SW 1271 (cell line): ENCODE results near the gene SURF6.
A peak's percentile ranks its signal among the peaks of the same experiment; 100 is the strongest.
"Not testable (repeated sequence)": the region's sequence is repeated elsewhere in the genome, so short reads cannot be mapped to it uniquely, and the experiment has no call there.

Source experiments
- DNase-seq, 2 experiments: peaks; one replicate each; lab custom pipeline; 2025; lab: John Stamatoyannopoulos, UW

Gene SURF6

GRCh38 chr9:133327834-133328484 lies 8.0 kb downstream of the SURF6 start:
- DNase-seq: no peak

GRCh38 chr9:133327021-133327420 lies 9.0 kb downstream of the SURF6 start:
- DNase-seq: not testable (repeated sequence)

- DNase-seq: no peak
Measured at GRCh38 chr9:133323991-133324703, 11.8 kb downstream of the SURF6 start.

- DNase-seq: no peak
Measured at GRCh38 chr9:133323211-133323610, 12.8 kb downstream of the SURF6 start.

- DNase-seq: no peak
Measured at GRCh38 chr9:133322701-133323100, 13.3 kb downstream of the SURF6 start.

- no peak for DNase-seq
Measured at GRCh38 chr9:133321411-133321935, 14.5 kb downstream of the SURF6 start.

GRCh38 chr9:133320421-133320881 lies 15.5 kb downstream of the SURF6 start:
- no peak for DNase-seq

GRCh38 chr9:133317551-133317950 lies 18.4 kb downstream of the SURF6 start:
- DNase-seq: not testable (repeated sequence)

- DNase-seq: no peak
Measured at GRCh38 chr9:133315997-133316396, 20.0 kb downstream of the SURF6 start.

GRCh38 chr9:133309608-133310007 lies 26.4 kb downstream of the SURF6 start:
- no peak for DNase-seq

- no peak for DNase-seq
Measured at GRCh38 chr9:133307301-133307700, 28.7 kb downstream of the SURF6 start.

- peak in 1 of 2 experiments; percentile 15 for DNase-seq
Measured at GRCh38 chr9:133306242-133307204, 29.5 kb downstream of the SURF6 start.

GRCh38 chr9:133305731-133306130 lies 30.3 kb downstream of the SURF6 start:
- no peak for DNase-seq

- no peak for DNase-seq
Measured at GRCh38 chr9:133304477-133305377, 31.3 kb downstream of the SURF6 start.

- DNase-seq: no peak
Measured at GRCh38 chr9:133304158-133304470, 31.9 kb downstream of the SURF6 start.

GRCh38 chr9:133303266-133304157 lies 32.5 kb downstream of the SURF6 start:
- no peak for DNase-seq

- no peak for DNase-seq
Measured at GRCh38 chr9:133301253-133302230, 34.4 kb downstream of the SURF6 start.

GRCh38 chr9:133299996-133300395 lies 36.0 kb downstream of the SURF6 start:
- not testable (repeated sequence) for DNase-seq

GRCh38 chr9:133294257-133294656 lies 41.7 kb downstream of the SURF6 start:
- DNase-seq: no peak
